ENCODE results near the gene FEV. TPM values are rescaled to one million over a fixed set of nuclear protein-coding genes. Genes with fewer than 3 reads are reported as not detected.

Gene FEV
- total and polyA plus RNA-seq, 11 donors, result not detected

GRCh38 chr2:219016721-219017120 is 31.7 kb upstream of the FEV start:
- 85 to 93% (median 90%) methylated on average over 11 of the region's 11 CpGs for WGBS, 4 donors
- TF ChIP-seq POLR2A (IDR thresholded peaks at IDR 0.05), result no peak
- no peak for TF ChIP-seq CTCF (IDR thresholded peaks at IDR 0.05)
- intact Hi-C loops (cut with DNase I), result no loop called here
- H3K36me3 ChIP-seq, result no peaks in the 10 kb centered on the region
- H3K27ac ChIP-seq, result no peak overlapping the region
- H3K27me3 ChIP-seq, result peaks cover 0 to 34% (median 0%) of the 10 kb centered on the region in 9 donors
- H3K4me1 ChIP-seq, result no peaks in the 10 kb centered on the region
- ATAC-seq (no peak), DNase-seq (no peak)
- H3K9me3 ChIP-seq, result no peaks in the 10 kb centered on the region
- no peak overlapping the region for H3K4me3 ChIP-seq

GRCh38 chr2:219010873-219011272 is 25.9 kb upstream of the FEV start:
- no peak overlapping the region for H3K27ac ChIP-seq
- no peak for ATAC-seq
- H3K4me3 ChIP-seq, result no peak overlapping the region
- peaks cover under 1 to 56% (median 15%) of the 10 kb centered on the region in 9 donors for H3K27me3 ChIP-seq
- intact Hi-C loops (cut with DNase I), result no loop called here
- TF ChIP-seq POLR2A (IDR thresholded peaks at IDR 0.05), result no peak
- no peak for TF ChIP-seq CTCF (IDR thresholded peaks at IDR 0.05)
- DNase-seq, result no peak
- no peaks in the 10 kb centered on the region for H3K4me1 ChIP-seq
- H3K36me3 ChIP-seq, result no peaks in the 10 kb centered on the region
- H3K9me3 ChIP-seq, result no peaks in the 10 kb centered on the region
- 77 to 83% (median 82%) methylated on average over 5 of the region's 5 CpGs for WGBS, 4 donors

- Histone ChIP-seq H3K9me3 (no peaks in the 10 kb centered on the region), H3K27ac (no peak overlapping the region), H3K27me3 (peaks cover 7 to 62% (median 16%) of the 10 kb centered on the region in 9 donors), H3K4me3 (no peak overlapping the region), H3K36me3 (no peaks in the 10 kb centered on the region), H3K4me1 (no peaks in the 10 kb centered on the region)
- intact Hi-C loops (cut with DNase I), result no loop called here
- TF ChIP-seq POLR2A (IDR thresholded peaks at IDR 0.05) (no peak), CTCF (IDR thresholded peaks at IDR 0.05) (peak in 5 of 12 donors; percentile 7 to 16 (median 13))
- DNase-seq, result peak in 1 of 5 donors; percentile 19
- WGBS, 4 donors, result 37 to 49% (median 42%) methylated on average over 4 to 6 of the region's 6 CpGs
- ATAC-seq, result peak in 1 of 4 donors; percentile 38
These were observed 25.3 kb upstream of the FEV start for GRCh38 chr2:219010162-219010756.

- Histone ChIP-seq H3K27ac (no peak overlapping the region), H3K9me3 (no peaks in the 10 kb centered on the region), H3K36me3 (no peaks in the 10 kb centered on the region), H3K27me3 (peaks cover 10 to 70% (median 26%) of the 10 kb centered on the region in 9 donors), H3K4me3 (no peak overlapping the region), H3K4me1 (no peaks in the 10 kb centered on the region)
- no peak for DNase-seq
- WGBS, 4 donors, result 60 to 67% (median 62%) methylated on average over 2 of the region's 2 CpGs
- no peak for TF ChIP-seq POLR2A (IDR thresholded peaks at IDR 0.05)
- TF ChIP-seq CTCF (IDR thresholded peaks at IDR 0.05), result no peak
- intact Hi-C loops (cut with DNase I), result no loop called here
- no peak for ATAC-seq
These were observed 24.3 kb upstream of the FEV start for GRCh38 chr2:219009294-219009693.
